Karpas-422 (cell line): ENCODE results near the gene KIAA1671. TPM values are rescaled to one million over a fixed set of nuclear protein-coding genes. Genes with fewer than 3 reads are reported as not detected.

ENCODE experiments used
- DNase-seq: peaks from one replicate; pipeline ENCODE4 v3.0.0-alpha.2; 2015
- H2AFZ ChIP-seq: fragments of 200-600 bp; sonication (generic); 2 replicates; pipeline ENCODE4 v1.6.1; 2014; ENCODE audit warnings: antibody characterized with exemption, low read length, mixed read lengths
- H3K27ac ChIP-seq: fragments of 200-600 bp; sonication (generic); 2 replicates; pipeline ENCODE4 v1.5.1; 2014; ENCODE audit warnings: mild to moderate bottlenecking, low read length, moderate library complexity
- H3K27me3 ChIP-seq: fragments of 200-600 bp; sonication (generic); 2 replicates; pipeline ENCODE4 v1.6.1; 2014; ENCODE audit warnings: low read length, mixed read lengths
- H3K36me3 ChIP-seq: fragments of 200-600 bp; sonication (generic); 2 replicates; pipeline ENCODE4 v1.6.1; 2014; ENCODE audit warnings: low read length, mixed read lengths; ENCODE audit not compliant: insufficient read depth
- H3K4me1 ChIP-seq: fragments of 200-600 bp; sonication (generic); 2 replicates; pipeline ENCODE4 v1.6.1; 2014; ENCODE audit warnings: mild to moderate bottlenecking, low read length, mixed read lengths
- H3K4me2 ChIP-seq: fragments of 200-600 bp; sonication (generic); 2 replicates; pipeline ENCODE4 v1.6.1; 2014; ENCODE audit warnings: low read length, low read depth, mild to moderate bottlenecking; ENCODE audit not compliant: poor library complexity, severe bottlenecking
- H3K4me3 ChIP-seq: fragments of 200-600 bp; sonication (generic); 2 replicates; pipeline ENCODE4 v1.5.1; 2014; ENCODE audit warnings: mild to moderate bottlenecking, antibody characterized with exemption, low read length, mixed read lengths
- H3K79me2 ChIP-seq: fragments of 200-600 bp; sonication (generic); 2 replicates; pipeline ENCODE4 v1.6.1; 2014; ENCODE audit warnings: mild to moderate bottlenecking, low read length, mixed read lengths
- H3K9ac ChIP-seq: fragments of 200-600 bp; sonication (generic); 2 replicates; pipeline ENCODE4 v1.6.0; 2014; ENCODE audit warnings: low read length
- H3K9me2 ChIP-seq: fragments of 200-600 bp; sonication (generic), shearing (Covaris generic); replicated peaks from 2 replicates; pipeline ENCODE4 v1.6.0; 2014; ENCODE audit warnings: mild to moderate bottlenecking, low read length, moderate library complexity; ENCODE audit not compliant: insufficient read depth
- H3K9me3 ChIP-seq: fragments of 300-700, 200-600 bp; sonication (generic); 2 replicates; pipeline ENCODE4 v1.6.1; 2014; ENCODE audit warnings: low read length, mixed read lengths
- H4K20me1 ChIP-seq: fragments of 200-600 bp; sonication (generic); 2 replicates; pipeline ENCODE4 v1.6.1; 2014; ENCODE audit warnings: mild to moderate bottlenecking, antibody characterized with exemption, low read length, low read depth; ENCODE audit not compliant: insufficient read depth
- total RNA-seq: library from RNA; depleted of rRNA; stranded (reverse); fragments of >200 nt; shearing (Covaris generic); gene quantifications from 2 replicates; pipeline ENCODE4 v1.2.3, GENCODE V29; 2014; ENCODE audit warnings: low replicate concordance

KIAA1671 gene
- total RNA-seq, 1 experiment from 2014 or later, result not detected

GRCh38 chr22:24947881-24948280, 4.6 kb upstream of the KIAA1671 start:
- no peaks in the 10 kb centered on the region for H3K36me3 ChIP-seq
- H3K79me2 ChIP-seq, result no peaks in the 10 kb centered on the region
- no peaks in the 10 kb centered on the region for H4K20me1 ChIP-seq
- H3K4me3 ChIP-seq, result no peak overlapping the region
- no peaks in the 10 kb centered on the region for H3K4me1 ChIP-seq
- H3K9me3 ChIP-seq, result no peaks in the 10 kb centered on the region
- H3K9ac ChIP-seq, result no peak overlapping the region
- H3K27me3 ChIP-seq, result no peaks in the 10 kb centered on the region
- no peak overlapping the region for H2AFZ ChIP-seq
- no peak for DNase-seq
- H3K9me2 ChIP-seq, result no peaks in the 10 kb centered on the region
- H3K4me2 ChIP-seq, result no peak overlapping the region
- no peak overlapping the region for H3K27ac ChIP-seq

GRCh38 chr22:24948356-24949202, 3.9 kb upstream of the KIAA1671 start:
- H3K4me2 ChIP-seq, result no peak overlapping the region
- no peaks in the 10 kb centered on the region for H3K4me1 ChIP-seq
- H3K9me2 ChIP-seq, result no peaks in the 10 kb centered on the region
- no peak overlapping the region for H2AFZ ChIP-seq
- no peaks in the 10 kb centered on the region for H4K20me1 ChIP-seq
- H3K27me3 ChIP-seq, result no peaks in the 10 kb centered on the region
- no peaks in the 10 kb centered on the region for H3K79me2 ChIP-seq
- H3K27ac ChIP-seq, result no peak overlapping the region
- H3K9me3 ChIP-seq, result no peaks in the 10 kb centered on the region
- no peak for DNase-seq
- H3K4me3 ChIP-seq, result no peak overlapping the region
- no peaks in the 10 kb centered on the region for H3K36me3 ChIP-seq
- no peak overlapping the region for H3K9ac ChIP-seq

- H3K4me1 ChIP-seq, result no peaks in the 10 kb centered on the region
- H3K9me2 ChIP-seq, result no peaks in the 10 kb centered on the region
- no peak overlapping the region for H3K27ac ChIP-seq
- no peak overlapping the region for H3K4me3 ChIP-seq
- H3K36me3 ChIP-seq, result no peaks in the 10 kb centered on the region
- H3K27me3 ChIP-seq, result no peaks in the 10 kb centered on the region
- H3K4me2 ChIP-seq, result no peak overlapping the region
- H4K20me1 ChIP-seq, result no peaks in the 10 kb centered on the region
- H3K9ac ChIP-seq, result no peak overlapping the region
- no peaks in the 10 kb centered on the region for H3K9me3 ChIP-seq
- H2AFZ ChIP-seq, result no peak overlapping the region
- H3K79me2 ChIP-seq, result no peaks in the 10 kb centered on the region
- DNase-seq, result no peak
Measured at GRCh38 chr22:24950272-24950902, 2.1 kb upstream of the KIAA1671 start.

- DNase-seq, result no peak
- H3K27me3 ChIP-seq, result no peaks in the 10 kb centered on the region
- no peak overlapping the region for H3K4me2 ChIP-seq
- no peaks in the 10 kb centered on the region for H4K20me1 ChIP-seq
- no peak overlapping the region for H2AFZ ChIP-seq
- no peak overlapping the region for H3K27ac ChIP-seq
- H3K4me3 ChIP-seq, result no peak overlapping the region
- no peaks in the 10 kb centered on the region for H3K4me1 ChIP-seq
- no peaks in the 10 kb centered on the region for H3K9me2 ChIP-seq
- H3K9me3 ChIP-seq, result no peaks in the 10 kb centered on the region
- no peaks in the 10 kb centered on the region for H3K36me3 ChIP-seq
- no peaks in the 10 kb centered on the region for H3K79me2 ChIP-seq
- H3K9ac ChIP-seq, result no peak overlapping the region
Measured at GRCh38 chr22:24952837-24953383, 394 bp downstream of the KIAA1671 start.

- H4K20me1 ChIP-seq, result no peaks in the 10 kb centered on the region
- no peaks in the 10 kb centered on the region for H3K27me3 ChIP-seq
- H3K27ac ChIP-seq, result no peak overlapping the region
- no peaks in the 10 kb centered on the region for H3K4me1 ChIP-seq
- H3K4me2 ChIP-seq, result no peak overlapping the region
- no peaks in the 10 kb centered on the region for H3K9me2 ChIP-seq
- no peaks in the 10 kb centered on the region for H3K36me3 ChIP-seq
- H3K79me2 ChIP-seq, result no peaks in the 10 kb centered on the region
- no peak overlapping the region for H3K4me3 ChIP-seq
- H3K9ac ChIP-seq, result no peak overlapping the region
- no peak for DNase-seq
- no peak overlapping the region for H2AFZ ChIP-seq
- H3K9me3 ChIP-seq, result no peaks in the 10 kb centered on the region
Measured at GRCh38 chr22:24953384-24954113, 1.0 kb downstream of the KIAA1671 start.

- Histone ChIP-seq H3K4me2 (no peak overlapping the region), H3K27ac (no peak overlapping the region)
Measured at GRCh38 chr22:24954114-24954463, 1.6 kb downstream of the KIAA1671 start.

GRCh38 chr22:24954856-24955255, 2.3 kb downstream of the KIAA1671 start:
- no peak overlapping the region for H3K4me2 ChIP-seq

More at GRCh38 chr22:24954114-24954463, 1.6 kb downstream of the KIAA1671 start:
- no peaks in the 10 kb centered on the region for H3K27me3 ChIP-seq
- H4K20me1 ChIP-seq, result no peaks in the 10 kb centered on the region
- no peak overlapping the region for H3K4me3 ChIP-seq
- no peak overlapping the region for H3K9ac ChIP-seq
- no peak for DNase-seq
- no peak overlapping the region for H2AFZ ChIP-seq
- H3K4me1 ChIP-seq, result no peaks in the 10 kb centered on the region
- H3K79me2 ChIP-seq, result no peaks in the 10 kb centered on the region
- H3K9me2 ChIP-seq, result no peaks in the 10 kb centered on the region
- H3K9me3 ChIP-seq, result no peaks in the 10 kb centered on the region
- no peaks in the 10 kb centered on the region for H3K36me3 ChIP-seq

GRCh38 chr22:24957043-24957442, 4.5 kb downstream of the KIAA1671 start:
- Histone ChIP-seq H2AFZ (no peak overlapping the region), H3K27ac (no peak overlapping the region), H3K27me3 (no peaks in the 10 kb centered on the region), H3K9me2 (no peaks in the 10 kb centered on the region), H3K9ac (no peak overlapping the region), H3K4me1 (no peaks in the 10 kb centered on the region), H4K20me1 (no peaks in the 10 kb centered on the region), H3K4me3 (no peak overlapping the region), H3K36me3 (no peaks in the 10 kb centered on the region), H3K79me2 (no peaks in the 10 kb centered on the region), H3K4me2 (no peak overlapping the region), H3K9me3 (no peaks in the 10 kb centered on the region)
- DNase-seq, result no peak

More at GRCh38 chr22:24954856-24955255, 2.3 kb downstream of the KIAA1671 start:
- Histone ChIP-seq H3K27ac (no peak overlapping the region), H3K79me2 (no peaks in the 10 kb centered on the region), H2AFZ (no peak overlapping the region), H4K20me1 (no peaks in the 10 kb centered on the region), H3K4me1 (no peaks in the 10 kb centered on the region), H3K9ac (no peak overlapping the region), H3K9me2 (no peaks in the 10 kb centered on the region), H3K27me3 (no peaks in the 10 kb centered on the region), H3K4me3 (no peak overlapping the region), H3K36me3 (no peaks in the 10 kb centered on the region), H3K9me3 (no peaks in the 10 kb centered on the region)
- DNase-seq, result no peak
